ENCODE data around the gene TLDC2.
"Not testable (repeated sequence)": the region's sequence is repeated elsewhere in the genome, so short reads cannot be mapped to it uniquely, and the experiment has no call there.

The TLDC2 gene

GRCh38 chr20:36871640-36872570, 4.0 kb upstream of the TLDC2 start:
- no peak for TF ChIP-seq CTCF (IDR thresholded peaks at IDR 0.05; ENCODE audit: insufficient read depth, low read depth, low read length, missing control alignments)
- DNase-seq (ENCODE audit: low read depth): no peak
- no peak overlapping the region for H3K4me3 ChIP-seq (ENCODE audit: low read length)

GRCh38 chr20:36872852-36873251, 3.1 kb upstream of the TLDC2 start:
- TF ChIP-seq CTCF (IDR thresholded peaks at IDR 0.05; ENCODE audit: insufficient read depth, low read depth, low read length, missing control alignments): no peak
- no peak for DNase-seq (ENCODE audit: low read depth)
- H3K4me3 ChIP-seq (ENCODE audit: low read length): no peak overlapping the region

- TF ChIP-seq CTCF (IDR thresholded peaks at IDR 0.05; ENCODE audit: insufficient read depth, low read depth, low read length, missing control alignments): no peak
- no peak overlapping the region for H3K4me3 ChIP-seq (ENCODE audit: low read length)
- DNase-seq (ENCODE audit: low read depth): no peak
Measured at GRCh38 chr20:36873498-36874189, 2.3 kb upstream of the TLDC2 start.

GRCh38 chr20:36875093-36875492, 845 bp upstream of the TLDC2 start:
- DNase-seq (ENCODE audit: low read depth); H3K4me3 ChIP-seq (ENCODE audit: low read length): not testable (repeated sequence)

- no peak overlapping the region for H3K4me3 ChIP-seq (ENCODE audit: low read length)
- no peak for DNase-seq (ENCODE audit: low read depth)
- TF ChIP-seq CTCF (IDR thresholded peaks at IDR 0.05; ENCODE audit: insufficient read depth, low read depth, low read length, missing control alignments): no peak
Measured at GRCh38 chr20:36876473-36876833, 515 bp downstream of the TLDC2 start.

- TF ChIP-seq CTCF (IDR thresholded peaks at IDR 0.05; ENCODE audit: insufficient read depth, low read depth, low read length, missing control alignments): no peak
- no peak for DNase-seq (ENCODE audit: low read depth)
Measured at GRCh38 chr20:36878941-36879340, 3.0 kb downstream of the TLDC2 start.

GRCh38 chr20:36880741-36881250, 4.9 kb downstream of the TLDC2 start:
- no peak overlapping the region for H3K4me3 ChIP-seq (ENCODE audit: low read length)
- no peak for DNase-seq (ENCODE audit: low read depth)
- TF ChIP-seq CTCF (IDR thresholded peaks at IDR 0.05; ENCODE audit: insufficient read depth, low read depth, low read length, missing control alignments): no peak

More at GRCh38 chr20:36878941-36879340, 3.0 kb downstream of the TLDC2 start:
- H3K4me3 ChIP-seq (ENCODE audit: low read length): no peak overlapping the region
